Endothelial cell of umbilical vein (primary cell): ENCODE results near the gene METRNL. TPM values are rescaled to one million over a fixed set of nuclear protein-coding genes. Genes with fewer than 3 reads are reported as not detected.

ENCODE experiments used
- BruUV-seq: library from RNA; stranded (reverse); fragments of 400-500 nt; replicated peaks from 2 replicates; lab custom pipeline; 2021; lab: Mats Ljungman, UMichigan
- CTCF ChIA-PET: fragments of 300-600, 350-600 bp; sonication (Branson Sonifier 250); formaldehyde crosslinking; loops from one replicate; lab custom pipeline; 2021; ENCODE audit warnings: antibody characterized with exemption, inconsistent platforms; lab: Charles Lee
- POLR2A ChIA-PET: fragments of 300-600, 350-600 bp; sonication (Branson Sonifier 250); formaldehyde crosslinking; loops from one replicate; lab custom pipeline; 2021; ENCODE audit warnings: antibody characterized with exemption, inconsistent platforms; lab: Charles Lee
- DNase-seq: peaks from one replicate; pipeline ENCODE4 v3.0.0-alpha.2; 2011; ENCODE audit warnings: low read depth, low spot score
- FAIRE-seq: peaks from 2 replicates; lab custom pipeline; 2011; peaks lifted over from hg19 to GRCh38; lab: Jason Lieb, UNC
- H2AFZ ChIP-seq: 2 replicates; pipeline ENCODE4 v1.6.0; 2012; ENCODE audit warnings: low read depth, low read length, control low read depth, inconsistent platforms
- H3K27ac ChIP-seq: 2 replicates; pipeline ENCODE4 v1.5.1; 2011; ENCODE audit warnings: low read depth, mild to moderate bottlenecking, control low read depth, low read length, moderate library complexity; ENCODE audit not compliant: insufficient read depth
- H3K27me3 ChIP-seq, 2 experiments: 2 replicates each; pipeline versions ENCODE4 v1.6.0 to v1.6.1; 2011; ENCODE audit warnings: low read length in 2 of 2, mixed read lengths in 1 of 2; ENCODE audit not compliant: control insufficient read depth in 2 of 2, insufficient read depth in 2 of 2
- H3K36me3 ChIP-seq, 2 experiments: 2 replicates in 1 of 2; 3 replicates in 1 of 2; pipeline ENCODE4 v1.5.1; 2011; ENCODE audit warnings: low read length in 2 of 2, mild to moderate bottlenecking in 1 of 2, moderate library complexity in 1 of 2; ENCODE audit not compliant: control insufficient read depth in 2 of 2, insufficient read depth in 2 of 2; ENCODE audit errors: extremely low read depth in 1 of 2
- H3K4me1 ChIP-seq: 3 replicates; pipeline ENCODE4 v1.5.1; 2011; ENCODE audit warnings: mild to moderate bottlenecking, low read length; ENCODE audit not compliant: control insufficient read depth, insufficient read depth; ENCODE audit errors: extremely low read depth
- H3K4me2 ChIP-seq: 2 replicates; pipeline ENCODE4 v1.6.1; 2011; ENCODE audit warnings: low read length, control low read depth, mixed read lengths; ENCODE audit not compliant: insufficient read depth
- H3K4me3 ChIP-seq, 3 experiments: fragments of 200-600 bp in 1 of 3; sonication (generic), shearing (Covaris generic) in 1 of 3; replicated peaks in 1 of 3; 2 replicates each; pipeline ENCODE4 v1.5.1; 2011 to 2016; ENCODE audit warnings: control low read depth in 3 of 3, low read length in 3 of 3, mild to moderate bottlenecking in 2 of 3, inconsistent platforms in 1 of 3, low read depth in 1 of 3, moderate library complexity in 1 of 3; ENCODE audit not compliant: insufficient read depth in 1 of 3
- H3K79me2 ChIP-seq: 2 replicates; pipeline ENCODE4 v1.6.0; 2012; ENCODE audit warnings: low read length, inconsistent platforms; ENCODE audit not compliant: control insufficient read depth, insufficient read depth
- H3K9ac ChIP-seq: replicated peaks from 2 replicates; pipeline ENCODE3; 2011; ENCODE audit warnings: low read length, control low read depth; ENCODE audit not compliant: insufficient read depth; ENCODE audit errors: extremely low read depth
- H3K9me1 ChIP-seq: replicated peaks from 3 replicates; pipeline ENCODE4 v1.6.0; 2011; ENCODE audit warnings: mild to moderate bottlenecking, low read length; ENCODE audit not compliant: control insufficient read depth, insufficient read depth; ENCODE audit errors: extremely low read depth
- H3K9me3 ChIP-seq: replicated peaks from 2 replicates; pipeline ENCODE4 v1.5.1; 2012; ENCODE audit warnings: low read length, inconsistent platforms; ENCODE audit not compliant: control insufficient read depth, insufficient read depth
- H4K20me1 ChIP-seq: replicated peaks from 2 replicates; pipeline ENCODE3; 2011; ENCODE audit warnings: mild to moderate bottlenecking, low read length; ENCODE audit not compliant: control insufficient read depth, insufficient read depth; ENCODE audit errors: extremely low read depth
- EZH2 ChIP-seq: IDR thresholded peaks from 2 replicates; pipeline ENCODE4 v1.6.1; 2012; ENCODE audit warnings: borderline replicate concordance, low read depth, mild to moderate bottlenecking, moderate library complexity, low read length, inconsistent platforms; ENCODE audit not compliant: severe bottlenecking
- FOS ChIP-seq: IDR thresholded peaks from 2 replicates; pipeline ENCODE4 v1.6.1; 2011; ENCODE audit warnings: mild to moderate bottlenecking, low read length, moderate library complexity, borderline replicate concordance; ENCODE audit not compliant: insufficient read depth
- JUN ChIP-seq: IDR thresholded peaks from 2 replicates; pipeline ENCODE4 v1.6.1; 2011; ENCODE audit warnings: borderline replicate concordance, low read depth; ENCODE audit not compliant: insufficient read length, insufficient read depth
- POLR2AphosphoS5 ChIP-seq: IDR thresholded peaks from 2 replicates; pipeline ENCODE4 v1.6.1; 2012; ENCODE audit warnings: low read depth, mild to moderate bottlenecking, control low read depth, low read length, moderate library complexity; ENCODE audit not compliant: insufficient read depth
- dilution Hi-C: fragments of 300-500 bp; cut with MboI; formaldehyde crosslinking; loops from one replicate; pipeline ENCODE4 v1.15.0; 2019; ENCODE audit warnings: low sequenced_read_pairs; ENCODE audit not compliant: extremely low pct_ligation_motif_present
- intact Hi-C: fragments of 100-400 bp; cut with micrococcal nuclease; formaldehyde crosslinking; loops from one replicate; pipeline ENCODE4 v1.10.0; 2022
- polyA plus RNA-seq, 4 experiments: library from polyadenylated mRNA; depleted of rRNA in 3 of 4; stranded (reverse) in 3 of 4; unstranded in 1 of 4; fragments of >200 nt; gene quantifications; 2 replicates each; pipeline versions ENCODE4 v1.2.1 to v1.2.3, GENCODE V29; 2011 to 2012; ENCODE audit warnings: missing spikeins in 1 of 4
- total RNA-seq: library from RNA; stranded (reverse); gene quantifications from 2 replicates; pipeline ENCODE4 v1.2.3, GENCODE V29; 2021
- TF ChIP-seq, protein P1 (sequence below), 2 donors: IDR thresholded peaks; 1 replicate in 1 of 2; 2 replicates in 1 of 2; pipeline ENCODE4 v1.5.1; 2011; ENCODE audit warnings: low read length in 2 of 2, mild to moderate bottlenecking in 2 of 2, moderate library complexity in 2 of 2, control low read depth in 1 of 2, inconsistent platforms in 1 of 2, low read depth in 1 of 2; ENCODE audit not compliant: insufficient read depth in 1 of 2; ENCODE audit errors: extremely low read depth in 1 of 2
- TF ChIP-seq, protein P2 (sequence below): IDR thresholded peaks from 2 replicates; pipeline ENCODE4 v1.6.1; 2011; ENCODE audit not compliant: insufficient read depth, insufficient read length

Gene METRNL
- total and polyA plus RNA-seq, 2 donors (not counting 3 experiments of a cell fraction or from before 2014, with no cell fraction given) = 29.5 to 54.4 TPM

DNA sequence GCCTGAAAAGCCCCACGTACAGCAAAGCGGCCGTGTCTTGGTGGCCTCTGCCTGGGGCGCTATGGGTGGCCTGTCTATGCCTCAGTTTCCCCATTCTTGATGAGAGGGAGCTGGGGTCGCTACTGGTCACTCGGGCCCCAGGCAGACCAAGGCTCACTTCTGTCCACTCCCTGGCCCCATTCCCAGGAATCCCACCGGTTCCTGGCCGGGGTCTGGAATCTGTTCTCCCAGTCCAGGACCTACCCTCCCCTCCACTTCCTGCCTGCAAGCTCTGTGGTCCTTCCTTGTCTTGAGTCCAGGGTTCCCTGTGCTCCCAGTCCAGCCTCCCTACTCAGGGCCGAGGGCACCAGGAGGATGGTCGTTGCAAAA, 24.5 kb downstream of the METRNL start:
- no peaks in the 10 kb centered on the region for H3K36me3 ChIP-seq
- no peak for DNase-seq

More for the DNA sequence above, 24.5 kb downstream of the METRNL start:
- no TSS peak for BruUV-seq
- Histone ChIP-seq H3K4me3 (no peak overlapping the region), H3K9ac (no peak overlapping the region), H3K4me1 (peaks cover 13% of the 10 kb centered on the region), H3K9me3 (no peaks in the 10 kb centered on the region), H3K79me2 (no peaks in the 10 kb centered on the region), H2AFZ (no peak overlapping the region), H3K27me3 (no peaks in the 10 kb centered on the region), H3K4me2 (no peak overlapping the region), H4K20me1 (no peaks in the 10 kb centered on the region), H3K9me1 (no peaks in the 10 kb centered on the region), H3K27ac (no peak overlapping the region)
- no peak for FAIRE-seq
- ChIA-PET CTCF (interaction anchor here (0.9 to 2.2 kb wide), 10 partner anchors 12 to 322 kb away, joined by 3 to 14 read pairs (median 4); partner anchors contain the start of gene METRNL), POLR2A (no interaction called here)
- TF ChIP-seq, protein P1, sequence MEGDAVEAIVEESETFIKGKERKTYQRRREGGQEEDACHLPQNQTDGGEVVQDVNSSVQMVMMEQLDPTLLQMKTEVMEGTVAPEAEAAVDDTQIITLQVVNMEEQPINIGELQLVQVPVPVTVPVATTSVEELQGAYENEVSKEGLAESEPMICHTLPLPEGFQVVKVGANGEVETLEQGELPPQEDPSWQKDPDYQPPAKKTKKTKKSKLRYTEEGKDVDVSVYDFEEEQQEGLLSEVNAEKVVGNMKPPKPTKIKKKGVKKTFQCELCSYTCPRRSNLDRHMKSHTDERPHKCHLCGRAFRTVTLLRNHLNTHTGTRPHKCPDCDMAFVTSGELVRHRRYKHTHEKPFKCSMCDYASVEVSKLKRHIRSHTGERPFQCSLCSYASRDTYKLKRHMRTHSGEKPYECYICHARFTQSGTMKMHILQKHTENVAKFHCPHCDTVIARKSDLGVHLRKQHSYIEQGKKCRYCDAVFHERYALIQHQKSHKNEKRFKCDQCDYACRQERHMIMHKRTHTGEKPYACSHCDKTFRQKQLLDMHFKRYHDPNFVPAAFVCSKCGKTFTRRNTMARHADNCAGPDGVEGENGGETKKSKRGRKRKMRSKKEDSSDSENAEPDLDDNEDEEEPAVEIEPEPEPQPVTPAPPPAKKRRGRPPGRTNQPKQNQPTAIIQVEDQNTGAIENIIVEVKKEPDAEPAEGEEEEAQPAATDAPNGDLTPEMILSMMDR (IDR thresholded peaks at IDR 0.05; ENCODE audit: extremely low read depth in 1 of 2, insufficient read depth in 1 of 2, low read depth in 1 of 2, low read length in 2 of 2) = no peak
- no peak for TF ChIP-seq FOS
- no peak for TF ChIP-seq EZH2
- no peak for TF ChIP-seq JUN
- no peak for TF ChIP-seq POLR2AphosphoS5
- TF ChIP-seq, protein P2, sequence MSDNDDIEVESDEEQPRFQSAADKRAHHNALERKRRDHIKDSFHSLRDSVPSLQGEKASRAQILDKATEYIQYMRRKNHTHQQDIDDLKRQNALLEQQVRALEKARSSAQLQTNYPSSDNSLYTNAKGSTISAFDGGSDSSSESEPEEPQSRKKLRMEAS = no peak
- intact Hi-C loops (no loop called here), dilution Hi-C loops (no loop called here)
